GM12878 (cell line): ENCODE results near the gene NINJ1. TPM values are rescaled to one million over a fixed set of nuclear protein-coding genes. Genes with fewer than 3 reads are reported as not detected.

ENCODE experiments used
- BCL11A ChIP-seq: IDR thresholded peaks from 2 replicates; pipeline ENCODE4 v1.6.1; 2011; ENCODE audit warnings: low read depth, low read length
- BHLHE40 ChIP-seq, 2 experiments: fragments of 450-650 bp in 1 of 2; IDR thresholded peaks; 2 replicates each; pipeline ENCODE4 v1.6.1; 2011 to 2017; ENCODE audit warnings: low read depth in 2 of 2, borderline replicate concordance in 1 of 2, improper control_type of control experiment in 1 of 2, low read length in 1 of 2, mild to moderate bottlenecking in 1 of 2
- CBFB ChIP-seq: IDR thresholded peaks from 2 replicates; pipeline ENCODE4 v1.6.1; 2016; ENCODE audit warnings: antibody characterized with exemption, low read depth
- CREM ChIP-seq: IDR thresholded peaks from 2 replicates; pipeline ENCODE4 v1.6.1; 2014; ENCODE audit warnings: antibody characterized with exemption, low read depth
- CUX1 ChIP-seq: IDR thresholded peaks from 2 replicates; pipeline ENCODE4 v1.6.1; 2012; ENCODE audit warnings: improper control_type of control experiment, low read depth, low read length; ENCODE audit not compliant: insufficient replicate concordance
- DPF2 ChIP-seq: fragments of 450-650 bp; IDR thresholded peaks from 2 replicates; pipeline ENCODE4 v1.6.1; 2017; ENCODE audit warnings: mild to moderate bottlenecking
- FOXM1 ChIP-seq: IDR thresholded peaks from 2 replicates; pipeline ENCODE4 v1.6.1; 2012; ENCODE audit warnings: low read depth, mild to moderate bottlenecking, inconsistent platforms, low read length, moderate library complexity
- PAX5 ChIP-seq: IDR thresholded peaks from 2 replicates; pipeline ENCODE4 v1.6.1; 2011; ENCODE audit warnings: low read depth, low read length, borderline replicate concordance
- PML ChIP-seq: IDR thresholded peaks from 2 replicates; pipeline ENCODE4 v1.6.1; 2012; ENCODE audit warnings: low read length, inconsistent platforms
- PRDM15 ChIP-seq: fragments of 450-650 bp; formaldehyde crosslinking; IDR thresholded peaks from 2 replicates; pipeline ENCODE4 v1.4.0; 2020; ENCODE audit warnings: mild to moderate bottlenecking, moderate library complexity
- RB1 ChIP-seq: fragments of 450-650 bp; formaldehyde crosslinking; IDR thresholded peaks from 2 replicates; pipeline ENCODE4 v1.6.1; 2017; ENCODE audit warnings: mild to moderate bottlenecking, borderline replicate concordance
- RELA ChIP-seq: fragments of 450-650 bp; IDR thresholded peaks from 2 replicates; pipeline ENCODE4 v1.8.0; 2014; ENCODE audit warnings: borderline replicate concordance; ENCODE audit not compliant: partially characterized antibody
- RFX5 ChIP-seq: IDR thresholded peaks from 2 replicates; pipeline ENCODE4 v1.6.1; 2011; ENCODE audit warnings: low read depth, low read length, improper control_type of control experiment
- SIN3A ChIP-seq: IDR thresholded peaks from 2 replicates; pipeline ENCODE4 v1.6.1; 2012; ENCODE audit warnings: low read depth, low read length, improper control_type of control experiment
- SP1 ChIP-seq: IDR thresholded peaks from one replicate; pipeline ENCODE4 v1.6.1; 2011; ENCODE audit warnings: low read depth, low read length
- SREBF2 ChIP-seq: IDR thresholded peaks from 2 replicates; pipeline ENCODE4 v1.6.1; 2012; ENCODE audit warnings: mild to moderate bottlenecking, low read length
- TBL1XR1 ChIP-seq: IDR thresholded peaks from 2 replicates; pipeline ENCODE4 v1.6.1; 2012; ENCODE audit warnings: low read depth, low read length, improper control_type of control experiment
- TCF3 ChIP-seq: IDR thresholded peaks from 2 replicates; pipeline ENCODE4 v1.6.1; 2012; ENCODE audit warnings: low read depth, mild to moderate bottlenecking, low read length, borderline replicate concordance; ENCODE audit not compliant: insufficient read depth
- YY1 ChIP-seq: IDR thresholded peaks from 2 replicates; pipeline ENCODE4 v1.6.1; 2011; ENCODE audit warnings: low read depth, mild to moderate bottlenecking, low read length
- ZNF207 ChIP-seq: fragments of 450-650 bp; IDR thresholded peaks from 2 replicates; pipeline ENCODE4 v1.6.1; 2014; ENCODE audit warnings: antibody characterized with exemption, mild to moderate bottlenecking, borderline replicate concordance
- ZSCAN29 ChIP-seq: fragments of 450-650 bp; IDR thresholded peaks from 2 replicates; pipeline ENCODE4 v1.6.1; 2017; ENCODE audit warnings: mild to moderate bottlenecking, moderate library complexity
- polyA plus RNA-seq, 11 experiments: library from polyadenylated mRNA; depleted of rRNA in 4 of 11; unstranded in 6 of 11; stranded (reverse) in 5 of 11; fragments of >200 nt; fragmentation: Nextera tagmentation in 4 of 11; fragmentation: Illumina TruSeq in 1 of 11; extraction: Ambion mirVana in 4 of 11; extraction: Trizol in 1 of 11; gene quantifications; 1 replicate in 1 of 11; 2 replicates in 10 of 11; pipeline versions ENCODE4 v1.2.1 to v1.2.3, GENCODE V29; 2011 to 2016; ENCODE audit warnings: inconsistent platforms in 2 of 11, missing spikeins in 2 of 11, low read depth in 1 of 11
- total RNA-seq, 4 experiments: library from RNA; depleted of rRNA in 3 of 4; stranded (reverse); fragments of >200 nt in 3 of 4; fragmentation: Illumina TruSeq in 1 of 4; extraction: Trizol in 1 of 4; gene quantifications; 2 replicates each; pipeline versions ENCODE4 v1.2.1 to v1.2.3, GENCODE V29; 2013 to 2021

Gene NINJ1
- total and polyA plus RNA-seq, 10 of the 15 experiments (the other 5 are each of a cell fraction or from before 2014, with no cell fraction given), result 0.64 to 33.5 (median 17.1) TPM

GRCh38 chr9:93134015-93134739 lies at the start of gene NINJ1 (continued):
- TF ChIP-seq CUX1 (no peak), SIN3A (peak; percentile 56), CREM (peak; percentile 89), BHLHE40 (IDR thresholded peaks at IDR 0.05; ENCODE audit: borderline replicate concordance in 1 of 2, low read depth in 2 of 2, low read length in 1 of 2) (peak; percentile 51 to 73; a peak in 1 of 4 replicates), DPF2 (peak; percentile 91; the same call in 1 of the 2 replicates), TBL1XR1 (peak; percentile 75; the same call in 1 of the 2 replicates), TCF3 (0 out of 2 replicates have a peak, but pooled peaks have one; percentile 7), PML (0 out of 2 replicates have a peak, but pooled peaks have one; percentile 69), RB1 (peak; percentile 80), FOXM1 (no peak), ZSCAN29 (no peak), PAX5 (peak; percentile 68), BCL11A (0 out of 2 replicates have a peak, but pooled peaks have one; percentile 22), SREBF2 (no peak), ZNF207 (0 out of 2 replicates have a peak, but pooled peaks have one; percentile 44), YY1 (peak; percentile 7; the same call in 1 of the 2 replicates), CBFB (peak; percentile 83), PRDM15 (no peak), RFX5 (peak; percentile 93), SP1 (peak; percentile 4), RELA (peak; percentile 100)
